ENCODE results near the gene FAM210A.

Gene FAM210A

DNA sequence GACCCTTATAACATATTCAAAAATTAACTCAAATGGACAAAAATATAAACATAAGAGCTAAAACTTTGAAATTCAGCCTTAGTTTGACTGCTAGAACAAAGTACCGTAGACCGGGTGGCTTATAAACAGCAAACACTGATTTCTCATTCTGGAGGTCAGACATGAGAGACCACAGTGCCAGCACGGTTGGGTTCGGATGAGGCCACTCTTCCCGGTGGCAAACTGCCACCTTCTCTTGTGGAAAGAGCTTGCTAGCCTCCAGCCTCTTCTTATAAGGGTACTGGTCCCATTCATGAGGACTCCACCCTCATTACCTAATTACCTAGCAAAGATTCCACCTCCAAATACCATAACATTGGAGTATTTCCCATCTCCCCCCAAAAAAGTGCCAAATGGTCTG, 91.3 kb downstream of the FAM210A start:
- Histone ChIP-seq H3K36me3 (ENCODE audit: insufficient read depth, low read length) (peaks cover 80% of the 10 kb centered on the region), H4K20me1 (ENCODE audit: insufficient read depth, low read length) (peaks cover 55% of the 10 kb centered on the region), H3K79me2 (ENCODE audit: insufficient read depth, low read length) (peaks cover 94% of the 10 kb centered on the region), H3K4me2 (ENCODE audit: insufficient read depth, low read length) (no peak overlapping the region), H3K9me3 (ENCODE audit: insufficient read depth, low read length, severe bottlenecking) (peaks cover 18% of the 10 kb centered on the region), H3K4me3 (ENCODE audit: low read depth in 1 of 2, low read length in 2 of 2) (no peak overlapping the region), H3K27ac (ENCODE audit: low read length) (no peak overlapping the region), H2AFZ (ENCODE audit: low read depth, low read length) (no peak overlapping the region), H3K27me3 (ENCODE audit: insufficient read depth, low read length, poor library complexity) (no peaks in the 10 kb centered on the region), H3K9ac (ENCODE audit: low read depth, low read length) (no peak overlapping the region), H3K4me1 (ENCODE audit: insufficient read depth, low read length) (no peaks in the 10 kb centered on the region)
- DNase-seq (no peak), ATAC-seq (ENCODE audit: insufficient read depth, low read depth) (no peak)
- TF ChIP-seq, protein P1, sequence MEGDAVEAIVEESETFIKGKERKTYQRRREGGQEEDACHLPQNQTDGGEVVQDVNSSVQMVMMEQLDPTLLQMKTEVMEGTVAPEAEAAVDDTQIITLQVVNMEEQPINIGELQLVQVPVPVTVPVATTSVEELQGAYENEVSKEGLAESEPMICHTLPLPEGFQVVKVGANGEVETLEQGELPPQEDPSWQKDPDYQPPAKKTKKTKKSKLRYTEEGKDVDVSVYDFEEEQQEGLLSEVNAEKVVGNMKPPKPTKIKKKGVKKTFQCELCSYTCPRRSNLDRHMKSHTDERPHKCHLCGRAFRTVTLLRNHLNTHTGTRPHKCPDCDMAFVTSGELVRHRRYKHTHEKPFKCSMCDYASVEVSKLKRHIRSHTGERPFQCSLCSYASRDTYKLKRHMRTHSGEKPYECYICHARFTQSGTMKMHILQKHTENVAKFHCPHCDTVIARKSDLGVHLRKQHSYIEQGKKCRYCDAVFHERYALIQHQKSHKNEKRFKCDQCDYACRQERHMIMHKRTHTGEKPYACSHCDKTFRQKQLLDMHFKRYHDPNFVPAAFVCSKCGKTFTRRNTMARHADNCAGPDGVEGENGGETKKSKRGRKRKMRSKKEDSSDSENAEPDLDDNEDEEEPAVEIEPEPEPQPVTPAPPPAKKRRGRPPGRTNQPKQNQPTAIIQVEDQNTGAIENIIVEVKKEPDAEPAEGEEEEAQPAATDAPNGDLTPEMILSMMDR (IDR thresholded peaks at IDR 0.05; ENCODE audit: borderline replicate concordance, extremely low read depth, low read length, poor library complexity, severe bottlenecking): no peak
- no peak for TF ChIP-seq EZH2 (IDR thresholded peaks at IDR 0.05; ENCODE audit: borderline replicate concordance, low read depth, low read length, severe bottlenecking)

DNA sequence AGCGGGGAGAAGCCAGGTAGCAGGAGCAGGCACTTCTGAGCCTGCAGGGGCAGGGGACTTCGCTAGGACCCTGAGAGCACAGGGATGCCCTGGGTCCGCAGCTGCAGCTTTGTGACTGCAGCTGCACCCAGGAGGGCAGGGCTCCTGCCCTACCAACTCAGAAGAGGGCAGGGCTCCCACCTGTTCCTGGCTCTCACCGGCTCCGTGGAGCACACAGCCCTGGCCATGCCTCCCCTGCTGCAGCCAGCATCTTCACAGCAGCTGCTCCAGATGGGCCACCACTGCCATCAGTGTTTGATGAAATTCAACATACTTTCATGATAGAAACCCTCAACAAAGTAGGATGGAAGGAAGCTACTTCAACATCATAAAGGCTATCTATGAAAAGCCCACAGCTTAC, 92.7 kb downstream of the FAM210A start:
- no peak for TF ChIP-seq EZH2 (IDR thresholded peaks at IDR 0.05; ENCODE audit: borderline replicate concordance, low read depth, low read length, severe bottlenecking)
- TF ChIP-seq, protein P1 (IDR thresholded peaks at IDR 0.05; ENCODE audit: borderline replicate concordance, extremely low read depth, low read length, poor library complexity, severe bottlenecking): no peak
- DNase-seq (no peak), ATAC-seq (ENCODE audit: insufficient read depth, low read depth) (peak; percentile 47; the same call in 1 of the 3 replicates)
- H3K4me3 ChIP-seq (ENCODE audit: low read depth in 1 of 2, low read length in 2 of 2): no peak overlapping the region
- H2AFZ ChIP-seq (ENCODE audit: low read depth, low read length): no peak overlapping the region
- no peak overlapping the region for H3K27ac ChIP-seq (ENCODE audit: low read length)
- H3K27me3 ChIP-seq (ENCODE audit: insufficient read depth, low read length, poor library complexity): no peaks in the 10 kb centered on the region
- H3K79me2 ChIP-seq (ENCODE audit: insufficient read depth, low read length): peaks cover 95% of the 10 kb centered on the region
- no peak overlapping the region for H3K4me2 ChIP-seq (ENCODE audit: insufficient read depth, low read length)
- peaks cover 83% of the 10 kb centered on the region for H3K36me3 ChIP-seq (ENCODE audit: insufficient read depth, low read length)
- peaks cover 18% of the 10 kb centered on the region for H3K9me3 ChIP-seq (ENCODE audit: insufficient read depth, low read length, severe bottlenecking)
- no peak overlapping the region for H3K9ac ChIP-seq (ENCODE audit: low read depth, low read length)
- 0 out of 2 replicates have a peak, but pooled peaks cover 4% of the 10 kb centered on the region for H3K4me1 ChIP-seq (ENCODE audit: insufficient read depth, low read length)
- H4K20me1 ChIP-seq (ENCODE audit: insufficient read depth, low read length): peaks cover 52% of the 10 kb centered on the region

DNA sequence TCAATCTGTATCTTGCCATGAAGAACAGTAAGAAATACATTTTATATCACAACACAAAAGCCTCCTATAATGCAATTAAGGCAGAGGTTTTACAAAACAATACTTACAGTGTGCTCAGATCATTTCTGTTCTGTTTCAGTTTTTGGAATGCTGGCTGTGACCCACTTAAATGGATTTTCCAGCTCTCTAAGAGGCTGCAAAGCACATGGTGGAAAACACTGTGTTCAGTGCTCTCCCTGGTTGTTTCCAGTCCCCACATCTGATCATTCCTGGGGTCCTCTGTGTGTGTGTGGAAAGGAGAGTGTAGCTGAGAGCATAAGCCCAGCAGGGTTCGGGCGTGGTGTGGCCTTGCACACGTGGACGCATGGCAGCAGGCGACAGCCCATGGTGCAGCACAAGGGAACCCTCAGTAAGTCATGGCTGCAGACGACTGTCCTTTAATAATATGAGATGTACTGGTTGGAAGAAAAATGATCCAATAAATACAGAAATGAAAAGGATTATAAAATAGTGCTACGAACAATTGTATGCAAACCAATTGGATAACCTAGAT, 95.6 kb downstream of the FAM210A start:
- H3K27ac ChIP-seq (ENCODE audit: low read length): no peak overlapping the region
- H3K9ac ChIP-seq (ENCODE audit: low read depth, low read length): no peak overlapping the region
- TF ChIP-seq, protein P1 (IDR thresholded peaks at IDR 0.05; ENCODE audit: borderline replicate concordance, extremely low read depth, low read length, poor library complexity, severe bottlenecking): no peak
- no peak for TF ChIP-seq EZH2 (IDR thresholded peaks at IDR 0.05; ENCODE audit: borderline replicate concordance, low read depth, low read length, severe bottlenecking)
- no peak overlapping the region for H2AFZ ChIP-seq (ENCODE audit: low read depth, low read length)
- H3K4me1 ChIP-seq (ENCODE audit: insufficient read depth, low read length): 0 out of 2 replicates have a peak, but pooled peaks cover 4% of the 10 kb centered on the region
- DNase-seq (no peak), ATAC-seq (ENCODE audit: insufficient read depth, low read depth) (no peak)
- H3K27me3 ChIP-seq (ENCODE audit: insufficient read depth, low read length, poor library complexity): no peaks in the 10 kb centered on the region
- peaks cover 57% of the 10 kb centered on the region for H4K20me1 ChIP-seq (ENCODE audit: insufficient read depth, low read length)
- H3K4me3 ChIP-seq (ENCODE audit: low read depth in 1 of 2, low read length in 2 of 2): no peak overlapping the region
- H3K36me3 ChIP-seq (ENCODE audit: insufficient read depth, low read length): peaks cover 92% of the 10 kb centered on the region
- H3K9me3 ChIP-seq (ENCODE audit: insufficient read depth, low read length, severe bottlenecking): peaks cover 18% of the 10 kb centered on the region
- H3K4me2 ChIP-seq (ENCODE audit: insufficient read depth, low read length): no peak overlapping the region
- peaks cover 98% of the 10 kb centered on the region for H3K79me2 ChIP-seq (ENCODE audit: insufficient read depth, low read length)

Data from DND-41 (cell line).